HG03097 (cell line): ENCODE measurements around the gene OR52E5.

ENCODE experiments used
- ATAC-seq: cut with Tn5 transposase; IDR thresholded peaks from one replicate; pipeline ENCODE4 v1.9.1; 2021; ENCODE audit not compliant: unreplicated experiment, low FRiP score

The OR52E5 gene

DNA sequence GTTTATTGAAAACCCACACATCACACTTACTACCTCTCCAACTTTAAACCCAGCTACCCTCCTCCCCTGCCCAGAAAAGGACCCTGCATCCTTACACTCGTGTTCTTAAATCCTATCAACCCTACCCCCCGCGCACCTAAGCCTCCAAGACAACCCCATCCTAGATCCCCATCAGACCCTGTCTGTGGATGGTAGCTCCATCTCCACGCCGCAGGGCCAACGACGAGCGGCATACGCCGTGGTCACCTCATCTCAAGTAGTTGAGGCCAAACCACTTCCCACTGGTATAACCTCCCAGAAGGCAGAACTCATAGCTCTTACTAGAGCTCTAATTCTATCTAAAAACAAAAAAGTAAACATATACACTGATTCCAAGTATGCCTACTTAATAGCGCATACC is 39.7 kb downstream of the OR52E5 start:
- ATAC-seq: no peak

GRCh38 chr11:5933116-5933515 is 40.1 kb downstream of the OR52E5 start:
- ATAC-seq: no peak

DNA sequence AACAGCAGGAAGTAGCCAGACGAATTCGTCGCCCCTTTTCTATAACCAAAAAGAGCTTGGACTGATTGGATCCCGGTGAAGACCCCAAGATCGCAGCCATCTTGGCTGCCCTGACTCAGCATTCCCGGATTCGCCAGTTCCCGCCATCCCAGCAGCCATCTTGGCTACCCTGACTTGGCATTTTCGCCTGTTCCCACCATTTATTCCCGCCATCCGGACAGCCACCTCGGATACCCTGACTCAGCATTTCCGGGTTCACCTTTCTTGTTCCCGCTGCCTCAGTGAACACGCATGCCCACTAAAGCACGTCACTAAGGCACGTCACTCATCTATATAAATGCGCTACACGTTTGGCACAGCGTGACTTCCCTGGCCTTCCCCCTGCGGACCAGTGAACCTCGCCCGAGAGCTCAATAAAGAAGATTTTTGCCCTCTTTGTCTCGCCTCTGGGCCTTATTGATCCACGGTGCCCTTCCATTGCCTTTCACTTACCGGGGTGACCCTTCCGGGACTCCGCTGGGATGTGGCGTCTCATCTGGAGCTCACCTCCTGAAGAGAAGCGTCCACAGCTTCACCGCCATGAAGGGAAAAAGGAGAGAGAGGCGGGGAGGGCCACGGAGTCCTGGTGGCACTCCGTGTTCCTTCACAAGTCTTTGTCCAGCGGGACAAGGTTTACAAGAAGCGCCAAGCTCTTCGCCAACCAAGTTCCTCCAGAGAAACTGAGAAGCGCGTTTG is 45.0 kb downstream of the OR52E5 start:
- no peak for ATAC-seq

GRCh38 chr11:5938603-5938965 is 45.6 kb downstream of the OR52E5 start:
- no peak for ATAC-seq

DNA sequence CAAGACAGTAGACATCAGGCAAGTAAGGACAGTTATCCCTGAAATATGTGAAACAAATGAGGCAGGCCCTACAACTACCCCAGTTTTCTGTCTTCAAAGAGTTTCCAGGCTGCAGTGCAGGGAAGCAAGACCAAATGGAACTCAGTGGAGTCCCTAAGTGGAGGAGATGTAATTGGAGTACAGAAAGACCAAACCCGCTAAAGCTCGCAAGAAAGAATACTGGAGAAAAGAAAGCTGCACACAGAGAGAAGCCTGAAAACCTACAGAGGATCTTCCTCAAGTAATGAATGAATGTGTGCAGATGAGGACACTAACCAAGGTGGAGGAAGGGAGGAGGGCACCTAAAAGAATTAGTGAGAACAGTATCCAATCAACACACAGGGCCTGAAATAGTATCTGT is 47.7 kb downstream of the OR52E5 start:
- ATAC-seq: no peak

GRCh38 chr11:5941951-5942350 is 48.9 kb downstream of the OR52E5 start, which contains the start of gene OR56A3:
Gene OR56A3 (plus strand): TSS chr11:5942251. CDS start chr11:5947347, 5,096 bp downstream.
- no peak for ATAC-seq
